HG03520 (cell line): ENCODE results near the gene KRTAP5-8.
"Not testable (repeated sequence)": the region's sequence is repeated elsewhere in the genome, so short reads cannot be mapped to it uniquely, and the experiment has no call there.

Experiments used
- ATAC-seq: cut with Tn5 transposase; IDR thresholded peaks from one replicate; pipeline ENCODE4 v1.9.1; 2021; ENCODE audit warnings: mild to moderate bottlenecking, moderate library complexity; ENCODE audit not compliant: unreplicated experiment

KRTAP5-8 gene

DNA sequence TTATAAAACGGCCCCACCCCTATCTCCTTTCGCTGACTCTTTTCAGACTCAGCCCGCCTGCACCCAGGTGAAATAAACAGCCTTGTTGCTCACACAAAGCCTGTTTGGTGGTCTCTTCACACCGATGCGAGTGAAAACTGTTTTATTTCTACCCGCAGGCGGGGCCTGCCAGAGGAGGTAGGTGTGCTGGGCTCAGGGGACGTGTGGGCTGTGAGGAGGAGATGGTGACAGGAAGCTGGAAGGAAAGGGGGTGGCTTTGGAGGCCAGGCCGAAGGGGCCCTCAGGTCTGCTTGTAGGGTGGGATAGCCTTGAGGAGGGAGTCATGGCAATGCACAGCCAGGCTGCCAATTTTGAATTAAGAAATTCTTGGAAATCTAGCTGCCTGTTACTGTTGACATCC lies 32.0 kb upstream of the KRTAP5-8 start:
- ATAC-seq: no peak

DNA sequence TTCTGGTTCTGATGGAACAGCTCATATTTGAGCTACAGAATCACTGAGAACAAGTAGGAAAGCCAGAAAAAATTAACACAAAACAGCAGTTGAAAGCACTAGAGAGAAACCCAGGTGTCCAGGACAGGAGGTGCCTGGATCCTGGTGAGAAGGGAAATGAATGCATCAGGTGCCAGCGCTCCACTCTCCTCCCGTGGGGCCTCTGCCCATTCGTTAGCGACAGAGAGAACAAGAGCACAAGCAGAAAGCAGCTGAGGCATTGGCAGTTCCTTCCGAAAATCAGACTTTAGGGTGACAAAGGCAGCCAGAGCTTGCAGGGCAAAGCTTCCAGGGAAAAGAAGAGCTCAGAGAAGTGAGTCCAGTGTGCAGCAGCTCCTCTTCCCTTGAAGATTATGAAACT lies 30.7 kb upstream of the KRTAP5-8 start:
- no peak for ATAC-seq

DNA sequence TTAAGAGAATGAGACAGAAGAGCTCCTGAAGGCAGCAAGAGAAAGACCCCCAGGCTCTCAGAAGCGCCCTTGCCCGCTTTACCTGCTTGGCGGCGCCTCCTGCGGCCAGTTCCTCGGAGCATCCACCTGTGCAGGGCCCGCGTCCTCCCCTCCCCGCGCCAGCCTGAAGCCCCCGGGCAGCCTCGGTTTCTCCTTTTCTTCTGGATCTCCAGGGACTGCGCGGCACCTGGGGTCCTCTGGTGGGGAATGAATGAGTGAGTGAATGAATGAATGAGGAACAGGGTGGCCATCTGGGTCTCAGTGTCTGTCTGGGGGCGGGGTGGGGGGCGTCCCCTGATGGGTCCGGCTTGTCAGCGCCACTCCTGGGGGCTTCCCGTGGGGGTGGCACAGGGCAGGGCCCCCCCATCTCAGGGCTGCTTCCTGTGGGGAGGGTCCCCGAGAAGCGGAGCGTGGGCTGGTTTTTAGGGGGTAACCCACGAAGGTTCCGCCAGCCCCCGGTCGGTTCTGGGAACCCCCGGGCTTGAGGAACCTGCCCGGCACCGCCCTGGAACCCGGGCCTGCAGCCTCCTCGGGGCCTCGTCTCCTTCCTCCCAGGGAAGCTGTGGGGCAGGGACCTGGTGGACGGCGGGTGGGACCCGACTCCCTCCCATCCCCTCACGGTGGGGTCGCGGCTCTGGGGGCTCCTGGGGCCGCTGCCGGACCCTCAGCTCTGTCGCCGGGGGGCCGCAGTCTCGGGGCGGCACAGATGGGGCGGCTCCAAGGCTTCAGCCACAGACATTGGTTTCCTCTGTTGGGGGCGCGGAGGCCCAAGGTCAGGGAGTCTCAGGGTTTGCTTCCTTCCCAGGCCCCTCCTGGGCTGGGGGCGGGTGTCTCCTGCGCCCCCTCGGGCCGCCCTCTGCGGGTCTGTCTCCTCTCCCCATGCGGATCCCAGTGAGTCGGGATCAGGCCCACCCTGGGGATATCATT lies 19.0 kb upstream of the KRTAP5-8 start:
- no peak for ATAC-seq

DNA sequence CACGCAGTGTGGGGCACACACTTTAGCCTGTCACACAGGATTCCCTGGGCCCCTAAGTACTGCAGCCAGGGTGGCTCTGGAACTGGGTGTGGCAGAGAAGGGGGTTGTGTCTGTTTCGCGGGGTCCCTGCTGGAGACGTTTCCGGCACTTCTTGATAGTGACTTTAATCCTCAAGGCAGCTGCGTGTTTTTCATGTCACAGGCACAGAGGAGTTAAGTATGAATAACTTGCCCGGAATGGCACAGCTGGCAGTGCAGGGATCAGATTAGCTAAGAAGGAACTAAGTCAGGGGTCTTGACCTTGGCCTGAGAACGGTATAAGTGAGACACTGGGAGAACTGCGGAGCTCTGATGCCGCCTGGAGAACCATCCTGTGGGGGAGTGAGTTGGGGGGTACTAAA lies 18.3 kb upstream of the KRTAP5-8 start:
- ATAC-seq: no peak

DNA sequence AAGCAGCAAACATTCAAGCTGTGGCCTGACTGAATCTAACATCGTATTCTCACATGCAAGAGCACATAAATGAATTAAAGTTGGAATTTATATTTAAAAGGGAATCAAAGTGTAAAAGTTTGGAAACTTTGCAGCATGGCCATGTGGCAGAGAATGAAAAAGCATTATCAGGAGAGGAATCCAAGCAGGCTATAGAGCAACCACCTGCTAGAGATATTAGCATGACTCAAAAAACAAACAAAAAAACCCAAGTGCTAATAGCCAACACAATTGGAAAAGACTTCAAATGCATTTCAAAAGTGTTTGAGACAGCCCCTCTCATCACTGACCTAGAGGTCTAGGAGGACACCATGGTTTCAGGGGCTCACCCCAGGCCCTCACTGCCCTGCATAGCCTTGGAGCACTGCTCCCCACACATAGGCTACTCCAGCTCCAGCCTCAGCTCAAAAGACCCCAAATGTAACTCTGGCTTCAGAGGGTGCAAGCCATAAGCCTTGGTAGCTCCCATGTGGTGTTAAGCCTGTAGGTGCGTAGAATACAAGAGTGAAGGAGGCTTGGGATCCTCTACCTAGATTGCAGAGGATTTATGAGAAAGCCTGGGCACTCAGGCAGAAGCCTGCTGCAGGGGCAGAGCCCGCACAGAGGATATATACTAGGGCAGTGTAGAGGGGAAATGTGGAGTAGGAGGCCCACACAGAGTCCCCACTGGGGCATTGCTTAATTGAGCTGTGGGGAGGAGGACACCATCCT lies 12.5 kb upstream of the KRTAP5-8 start:
- no peak for ATAC-seq

DNA sequence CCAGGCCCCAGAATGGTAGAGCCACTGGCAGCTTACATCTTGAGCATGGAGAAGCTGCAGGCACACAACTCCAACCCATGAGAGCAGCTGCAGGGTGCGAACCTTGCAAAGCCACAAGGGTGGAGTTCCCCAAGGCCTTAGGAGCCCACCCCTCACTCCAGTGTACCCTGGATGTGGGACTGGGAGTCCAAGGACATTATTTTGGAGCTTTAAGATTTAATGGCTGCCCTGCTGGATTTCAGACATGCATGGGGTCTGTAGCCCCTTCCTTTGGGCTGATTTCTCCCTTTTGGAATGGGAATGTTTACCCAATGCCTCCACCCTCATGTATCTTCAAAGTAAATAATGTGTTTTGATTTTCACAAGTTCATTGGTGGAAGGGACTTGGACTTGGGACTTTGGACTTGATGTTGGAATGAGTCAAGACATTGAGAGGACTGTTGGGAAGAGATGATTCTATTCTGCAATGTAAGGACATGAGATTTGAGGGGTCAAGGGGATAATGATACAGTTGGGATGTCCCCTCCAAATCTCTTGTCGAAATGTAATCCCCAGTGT lies 11.8 kb upstream of the KRTAP5-8 start:
- ATAC-seq: no peak

DNA sequence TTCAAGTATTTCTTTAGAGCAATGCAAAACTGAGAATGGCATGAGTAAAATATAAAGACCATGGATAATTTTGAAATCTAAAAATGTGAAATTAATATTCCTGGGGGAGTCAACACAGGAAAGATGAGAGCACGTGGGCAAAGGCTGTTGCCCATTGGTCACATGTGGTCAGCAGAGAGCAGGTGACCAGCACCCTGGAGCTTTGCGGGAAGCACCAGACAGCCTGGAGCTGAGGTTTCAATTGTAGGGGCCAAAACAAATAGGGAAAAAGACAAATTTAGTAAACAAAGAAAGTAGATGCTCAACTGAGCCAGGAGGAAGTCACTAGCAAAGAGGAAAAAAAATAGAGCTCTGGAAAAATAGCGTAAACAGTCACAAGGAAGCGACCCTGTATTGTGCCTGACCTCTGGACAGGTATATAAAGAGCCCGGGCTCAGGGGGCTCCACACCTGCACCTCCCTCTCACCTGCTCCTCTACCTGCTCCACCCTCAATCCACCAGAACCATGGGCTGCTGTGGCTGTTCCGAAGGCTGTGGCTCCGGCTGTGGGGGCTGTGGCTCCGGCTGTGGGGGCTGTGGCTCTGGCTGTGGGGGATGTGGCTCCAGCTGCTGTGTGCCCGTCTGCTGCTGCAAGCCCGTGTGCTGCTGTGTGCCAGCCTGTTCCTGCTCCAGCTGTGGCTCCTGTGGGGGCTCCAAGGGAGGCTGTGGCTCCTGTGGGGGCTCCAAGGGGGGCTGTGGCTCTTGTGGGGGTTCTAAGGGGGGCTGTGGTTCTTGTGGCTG lies 10.8 kb upstream of the KRTAP5-8 start, which contains the start of gene KRTAP5-7:
TSS of gene KRTAP5-7 (plus strand) at position 472 of the 780 bp plus-strand sequence. CDS start at position 506, 34 bp downstream.
- not testable (repeated sequence) for ATAC-seq

DNA sequence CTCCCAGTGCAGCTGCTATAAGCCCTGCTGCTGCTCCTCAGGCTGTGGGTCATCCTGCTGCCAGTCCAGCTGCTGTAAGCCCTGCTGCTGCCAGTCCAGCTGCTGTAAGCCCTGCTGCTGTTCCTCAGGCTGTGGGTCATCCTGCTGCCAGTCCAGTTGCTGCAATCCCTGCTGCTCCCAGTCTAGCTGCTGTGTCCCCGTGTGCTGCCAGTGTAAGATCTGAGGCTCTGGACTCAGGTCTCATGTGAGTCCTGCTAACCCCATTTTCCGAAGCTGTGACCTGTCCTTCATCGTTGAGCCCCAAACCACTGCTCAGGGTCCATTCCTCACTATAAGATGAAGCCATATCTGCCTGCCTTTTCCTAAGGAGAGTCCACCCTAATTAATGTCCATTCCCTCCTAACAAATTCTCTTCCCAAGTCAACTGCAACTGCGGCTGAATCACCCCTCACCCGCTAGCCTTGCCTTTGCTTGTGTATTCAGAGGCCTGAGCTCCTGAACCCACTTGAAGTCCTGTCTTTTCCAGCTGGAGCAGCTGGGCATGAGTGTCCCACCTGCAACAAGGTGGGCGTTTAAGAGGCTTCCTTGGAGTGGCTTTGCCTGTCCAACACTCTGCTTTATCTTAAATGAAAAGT lies 10.1 kb upstream of the KRTAP5-8 start:
- no peak for ATAC-seq

DNA sequence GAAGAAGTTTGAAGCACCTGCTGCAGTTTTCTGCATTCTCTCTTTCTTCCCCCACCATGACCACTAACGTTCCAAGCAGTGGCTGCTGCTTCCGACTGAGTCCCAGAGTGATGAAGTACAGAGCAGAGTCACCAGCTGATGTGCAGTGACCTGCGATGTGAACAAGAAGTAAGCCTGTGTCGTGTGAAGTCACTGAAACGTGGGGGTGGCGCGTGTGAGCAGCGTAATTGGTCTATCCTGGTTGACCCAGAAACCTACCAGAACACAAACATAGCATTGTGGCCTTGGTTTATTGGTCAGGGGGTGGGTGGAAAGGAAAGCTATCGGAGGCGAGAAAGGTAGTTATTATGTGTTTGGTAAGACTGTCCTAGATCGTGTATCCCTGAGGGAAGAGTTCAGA lies 7.2 kb upstream of the KRTAP5-8 start:
- ATAC-seq: no peak

DNA sequence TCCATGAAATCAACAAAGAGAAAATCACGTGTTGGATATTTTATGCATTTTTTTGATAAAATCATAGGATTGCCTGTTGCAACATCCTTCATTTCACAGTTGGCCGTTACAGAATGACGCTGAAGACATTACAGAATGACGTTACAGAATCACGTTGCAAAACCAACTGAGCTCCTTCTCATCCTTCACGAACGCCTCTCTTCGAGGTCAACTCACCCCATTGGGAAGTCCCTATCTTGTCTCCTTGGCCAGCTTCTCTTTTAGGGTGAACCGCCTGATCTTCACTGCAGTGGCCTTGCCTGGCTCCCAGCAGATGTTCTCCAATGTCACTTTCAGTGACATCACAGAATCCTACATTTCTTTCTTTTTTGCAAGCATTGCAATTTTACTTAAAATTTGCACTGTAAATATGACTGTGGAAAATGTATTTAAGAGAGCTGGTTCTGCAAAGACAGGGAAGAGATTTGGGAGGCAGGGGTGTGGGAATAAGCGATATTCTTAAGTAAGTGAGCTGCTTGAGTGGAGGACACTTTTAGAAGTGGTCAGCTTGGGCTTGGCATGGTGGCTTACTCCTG lies 5.7 kb upstream of the KRTAP5-8 start:
- ATAC-seq: no peak

DNA sequence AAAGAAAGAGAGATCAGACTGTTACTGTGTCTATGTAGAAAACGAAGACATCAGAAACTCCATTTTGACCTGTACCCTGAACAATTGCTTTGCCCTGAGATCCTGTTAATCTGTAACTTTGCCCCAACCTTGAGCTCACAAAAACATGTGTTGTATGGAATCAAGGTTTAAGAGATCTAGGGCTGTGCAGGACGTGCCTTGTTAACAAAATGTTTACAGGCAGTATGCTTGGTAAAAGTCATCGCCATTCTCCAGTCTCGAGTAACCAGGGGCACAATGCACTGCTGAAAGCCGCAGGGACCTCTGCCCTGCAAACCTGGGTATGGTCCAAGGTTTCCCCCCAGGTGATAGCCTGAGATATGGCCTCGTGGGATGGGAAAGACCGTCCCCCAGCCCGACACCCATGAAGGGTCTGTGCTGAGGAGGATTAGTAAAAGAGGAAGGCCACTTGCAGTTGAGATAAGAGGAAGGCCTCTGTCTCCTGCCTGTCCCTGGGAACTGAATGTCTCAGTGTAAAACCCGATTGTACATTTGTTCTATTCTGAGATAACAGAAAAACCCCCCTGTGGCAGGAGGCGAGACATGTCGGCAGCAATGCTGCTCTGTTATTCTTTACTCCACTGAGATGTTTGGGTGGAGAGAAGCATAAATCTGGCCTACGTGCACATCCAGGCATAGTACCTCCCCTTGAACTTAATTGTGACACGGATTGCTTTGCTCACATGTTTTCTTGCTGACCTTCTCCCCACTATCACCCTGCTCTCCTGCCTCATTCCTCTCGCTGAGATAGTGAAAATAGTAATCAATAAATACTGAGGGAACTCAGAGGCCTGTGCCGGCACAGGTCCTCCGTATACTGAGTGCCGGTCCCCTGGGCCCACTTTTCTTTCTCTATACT lies 2.9 kb upstream of the KRTAP5-8 start:
- ATAC-seq: not testable (repeated sequence)

DNA sequence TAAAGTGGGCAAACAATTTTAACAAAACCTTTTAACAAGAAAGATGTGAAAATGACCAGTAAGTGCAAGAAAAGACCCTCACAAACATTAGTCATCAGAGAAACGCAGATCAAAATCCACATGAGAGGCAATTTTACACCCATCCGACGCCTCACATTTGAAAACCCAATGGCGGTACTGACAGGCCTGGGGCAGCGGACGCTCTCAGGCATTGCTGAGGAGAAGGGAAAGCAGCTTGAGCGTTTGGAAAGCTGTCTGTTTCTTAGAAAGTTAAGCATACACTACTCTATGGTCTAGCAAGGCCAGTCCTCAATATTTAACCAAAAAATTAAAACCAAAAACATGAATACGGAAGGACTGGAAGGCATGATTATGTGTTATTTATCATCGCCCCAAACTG lies 2.0 kb upstream of the KRTAP5-8 start:
- ATAC-seq: no peak

DNA sequence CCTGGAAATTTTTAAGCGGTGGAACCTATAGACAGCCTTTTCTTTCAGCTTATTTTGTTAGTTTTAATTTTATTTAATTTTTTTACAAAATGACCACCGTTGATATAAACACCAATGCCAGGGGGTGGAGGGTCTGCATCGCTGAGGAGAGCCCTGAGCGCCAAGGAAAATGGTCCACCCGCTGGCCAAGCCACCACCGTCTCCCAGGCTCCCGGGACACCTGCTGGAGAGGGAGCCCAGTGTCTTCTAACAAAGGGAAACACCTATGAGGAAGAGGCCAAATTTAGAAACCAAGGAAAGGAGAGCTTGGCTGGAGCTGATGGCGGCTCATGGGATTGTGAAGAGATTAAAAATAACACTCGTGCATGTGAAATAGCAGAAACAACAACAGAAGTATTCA lies 288 bp upstream of the KRTAP5-8 start:
- no peak for ATAC-seq

DNA sequence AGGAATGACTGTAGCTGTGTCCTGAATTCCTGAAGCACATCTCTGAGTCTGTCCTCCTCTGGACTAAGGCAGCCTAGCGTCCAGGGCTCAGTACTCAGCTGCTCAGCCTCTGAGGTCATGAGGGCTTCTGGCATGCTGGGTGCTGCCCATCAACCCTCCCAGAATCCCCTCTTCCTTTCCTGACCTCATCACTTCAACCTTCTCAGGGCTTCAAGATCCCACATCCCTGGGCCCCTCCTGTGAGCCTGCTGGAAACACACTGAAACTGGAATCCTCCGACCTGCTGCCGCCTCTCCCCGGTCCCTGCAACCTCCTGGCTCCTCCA lies 803 bp downstream of the KRTAP5-8 start:
- ATAC-seq: no peak

DNA sequence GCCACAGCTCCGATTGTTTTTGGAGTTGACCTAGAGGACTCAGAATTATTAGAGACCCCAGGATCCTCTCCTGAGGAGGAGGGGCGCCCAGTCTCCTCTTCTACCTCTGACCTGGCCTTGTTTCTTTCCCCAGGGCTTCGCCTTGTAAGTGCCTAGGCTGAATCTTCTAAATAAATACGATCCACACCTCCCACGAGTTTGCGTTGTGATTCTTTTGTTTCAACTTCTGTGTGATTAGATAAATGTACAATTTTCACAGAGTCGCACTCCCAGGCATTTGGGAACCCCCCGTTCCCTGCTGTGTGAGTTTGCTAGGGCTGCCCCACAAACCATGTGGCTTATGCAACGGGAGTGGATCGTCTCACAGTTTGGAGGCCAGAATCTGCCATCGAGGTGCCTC lies 1.2 kb downstream of the KRTAP5-8 start:
- no peak for ATAC-seq

DNA sequence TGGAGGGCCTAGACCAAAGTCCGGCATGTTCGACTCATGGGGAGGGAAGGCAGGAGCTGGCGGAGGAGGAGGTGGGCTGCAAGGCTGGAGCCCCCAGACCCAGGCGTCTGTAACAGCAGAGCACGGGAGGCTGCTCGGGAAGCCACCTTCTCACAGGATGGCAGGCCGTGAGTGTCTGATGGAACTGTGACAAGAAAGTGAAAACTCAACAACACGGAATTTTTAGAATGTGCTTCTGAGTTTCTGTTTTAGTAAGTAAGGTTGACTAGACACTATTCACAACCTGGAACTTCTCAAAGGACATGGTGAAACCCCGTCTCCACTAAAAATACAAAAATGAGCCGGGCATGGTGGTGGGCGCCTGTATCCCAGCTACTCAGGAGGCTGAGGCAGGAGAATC lies 2.1 kb downstream of the KRTAP5-8 start:
- ATAC-seq: not testable (repeated sequence)

DNA sequence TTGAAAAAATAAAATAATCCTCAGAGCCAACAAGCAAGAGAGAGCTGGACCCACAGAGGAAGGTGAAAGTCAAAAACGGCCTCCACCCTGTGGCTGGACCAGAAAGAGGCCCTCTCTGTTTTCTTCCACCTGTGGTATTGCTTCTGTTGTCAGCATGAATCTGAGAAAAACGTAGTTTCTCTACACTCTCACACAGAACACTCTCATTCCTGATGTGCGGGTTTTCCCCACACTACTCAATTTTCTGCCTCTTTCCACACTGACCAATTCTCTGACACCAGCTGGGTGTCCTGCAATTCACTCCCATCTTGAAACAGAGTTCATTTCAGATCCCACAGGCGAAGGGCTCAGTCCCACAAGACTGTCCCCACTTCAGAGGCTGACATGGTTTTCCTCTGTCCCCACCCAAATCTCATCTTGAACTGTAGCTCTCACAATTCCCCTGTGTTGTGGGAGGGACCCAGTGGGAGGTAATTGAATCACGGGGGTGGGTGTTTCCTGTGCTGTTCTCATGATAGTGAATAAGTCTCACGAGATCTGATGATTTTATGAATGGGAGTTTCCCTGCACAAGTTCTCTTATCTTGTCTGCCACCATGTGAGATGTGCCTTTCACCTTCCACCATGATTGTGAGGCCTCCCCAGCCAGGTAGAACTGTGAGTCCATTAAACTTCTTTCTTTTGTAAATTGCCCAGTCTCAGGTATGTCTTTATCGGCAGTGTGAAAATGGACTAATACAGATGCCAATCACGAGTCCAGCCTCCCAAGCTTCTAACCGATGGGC lies 2.9 kb downstream of the KRTAP5-8 start:
- not testable (repeated sequence) for ATAC-seq

DNA sequence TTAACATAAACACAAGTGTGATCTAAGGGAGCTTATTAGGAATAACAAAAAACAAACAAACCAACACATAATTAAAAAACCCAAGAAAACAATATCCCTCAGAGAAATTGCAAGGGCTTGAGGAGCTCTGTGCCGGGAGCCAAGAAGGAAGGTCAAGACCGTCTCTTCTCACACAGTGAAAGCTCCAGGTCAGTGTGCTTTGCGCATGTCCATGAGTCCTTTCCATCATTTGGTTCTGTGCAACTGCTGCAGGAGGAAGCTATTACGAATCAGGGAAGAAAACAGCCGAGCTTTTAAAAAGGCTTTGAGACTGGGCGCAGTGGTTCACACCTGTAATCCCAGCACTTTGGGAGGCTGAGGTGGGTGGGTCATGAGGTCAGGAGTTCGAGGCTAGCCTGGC lies 4.6 kb downstream of the KRTAP5-8 start:
- no peak for ATAC-seq
